Left ventricle myocardium inferior (tissue), 1 donor: Measurements from ENCODE around the gene RPL7A. TPM values are rescaled to one million over a fixed set of nuclear protein-coding genes. Genes with fewer than 3 reads are reported as not detected.

Experiments
- DNase-seq: peaks from one replicate; pipeline ENCODE4 v3.0.0-alpha.2; 2020
- H3K27ac ChIP-seq: fragments of 200-600 bp; replicated peaks from 2 replicates; pipeline ENCODE4 v1.8.0; 2021
- H3K27me3 ChIP-seq: fragments of 200-600 bp; 2 replicates; pipeline ENCODE4 v1.8.0; 2021; ENCODE audit warnings: low read depth
- H3K36me3 ChIP-seq: fragments of 200-600 bp; 2 replicates; pipeline ENCODE4 v1.8.0; 2021
- H3K4me1 ChIP-seq: fragments of 200-600 bp; 2 replicates; pipeline ENCODE4 v1.8.0; 2021
- H3K4me3 ChIP-seq: fragments of 200-600 bp; 2 replicates; pipeline ENCODE4 v1.8.0; 2021; ENCODE audit warnings: mild to moderate bottlenecking, moderate library complexity
- H3K9me3 ChIP-seq: fragments of 200-600 bp; replicated peaks from 2 replicates; pipeline ENCODE4 v1.8.0; 2021
- intact Hi-C: fragments of 100-400 bp; cut with micrococcal nuclease; formaldehyde crosslinking; loops from one replicate; pipeline ENCODE4 v1.11.0; 2022
- total RNA-seq: library from RNA; stranded (reverse); fragmentation: NEBNext Ultra II Directional; extraction: Animal tissue kit (Norgen Biotek cat#: 25700); gene quantifications from one replicate; pipeline ENCODE4 v1.2.1, GENCODE V29; 2021
- TF ChIP-seq, protein P1 (sequence below): fragments of 200-600 bp; IDR thresholded peaks from 2 replicates; pipeline ENCODE4 v1.8.0; 2021; ENCODE audit warnings: antibody characterized with exemption, mild to moderate bottlenecking, borderline replicate concordance
- donor health status: DM: no; HTN: yes; CAD: no; lungs with severe emphysema.

RPL7A gene
- total RNA-seq, 1 donor from 2014 or later: 859 TPM

DNA sequence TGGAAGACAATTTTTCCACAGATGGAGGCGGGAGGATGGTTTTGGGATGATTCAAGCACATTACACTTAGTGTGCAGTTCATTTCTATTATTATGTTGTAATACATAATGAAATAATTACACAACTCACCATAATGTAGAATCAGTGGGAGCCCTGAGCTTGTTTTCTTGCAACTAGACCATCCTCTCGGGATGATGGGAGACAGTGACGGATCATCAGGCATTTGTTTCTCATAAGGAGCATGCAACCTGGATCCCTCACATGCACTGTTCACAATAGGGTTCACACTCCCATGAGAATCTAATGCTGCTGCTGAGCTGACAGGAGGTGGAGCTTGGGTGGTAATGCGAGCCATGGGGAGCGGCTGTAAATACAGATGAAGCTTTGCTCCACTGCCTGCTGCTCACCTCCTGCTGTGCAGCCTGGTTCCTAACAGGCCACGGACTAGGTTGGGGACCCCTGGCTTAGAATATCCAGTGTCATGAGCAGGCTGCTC, 29.8 kb downstream of the RPL7A start:
- H3K4me1 ChIP-seq: peaks cover 40% of the 10 kb centered on the region

GRCh38 chr9:133378408-133378962, 30.5 kb downstream of the RPL7A start:
- TF ChIP-seq, protein P1, sequence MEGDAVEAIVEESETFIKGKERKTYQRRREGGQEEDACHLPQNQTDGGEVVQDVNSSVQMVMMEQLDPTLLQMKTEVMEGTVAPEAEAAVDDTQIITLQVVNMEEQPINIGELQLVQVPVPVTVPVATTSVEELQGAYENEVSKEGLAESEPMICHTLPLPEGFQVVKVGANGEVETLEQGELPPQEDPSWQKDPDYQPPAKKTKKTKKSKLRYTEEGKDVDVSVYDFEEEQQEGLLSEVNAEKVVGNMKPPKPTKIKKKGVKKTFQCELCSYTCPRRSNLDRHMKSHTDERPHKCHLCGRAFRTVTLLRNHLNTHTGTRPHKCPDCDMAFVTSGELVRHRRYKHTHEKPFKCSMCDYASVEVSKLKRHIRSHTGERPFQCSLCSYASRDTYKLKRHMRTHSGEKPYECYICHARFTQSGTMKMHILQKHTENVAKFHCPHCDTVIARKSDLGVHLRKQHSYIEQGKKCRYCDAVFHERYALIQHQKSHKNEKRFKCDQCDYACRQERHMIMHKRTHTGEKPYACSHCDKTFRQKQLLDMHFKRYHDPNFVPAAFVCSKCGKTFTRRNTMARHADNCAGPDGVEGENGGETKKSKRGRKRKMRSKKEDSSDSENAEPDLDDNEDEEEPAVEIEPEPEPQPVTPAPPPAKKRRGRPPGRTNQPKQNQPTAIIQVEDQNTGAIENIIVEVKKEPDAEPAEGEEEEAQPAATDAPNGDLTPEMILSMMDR: no peak
- Histone ChIP-seq H3K9me3 (no peaks in the 10 kb centered on the region), H3K27ac (no peak overlapping the region), H3K27me3 (no peaks in the 10 kb centered on the region), H3K4me1 (peaks cover 33% of the 10 kb centered on the region), H3K36me3 (no peaks in the 10 kb centered on the region), H3K4me3 (no peak overlapping the region)
- DNase-seq: no peak
- intact Hi-C loops: no loop called here

More for the DNA sequence above, 29.8 kb downstream of the RPL7A start:
- no peaks in the 10 kb centered on the region for H3K9me3 ChIP-seq
- H3K4me3 ChIP-seq: no peak overlapping the region
- TF ChIP-seq, protein P1: no peak
- no peak for DNase-seq
- H3K27ac ChIP-seq: no peak overlapping the region
- intact Hi-C loops: no loop called here
- H3K36me3 ChIP-seq: peaks cover 6% of the 10 kb centered on the region
- no peaks in the 10 kb centered on the region for H3K27me3 ChIP-seq

- Histone ChIP-seq H3K9me3 (no peaks in the 10 kb centered on the region), H3K27ac (no peak overlapping the region), H3K27me3 (no peaks in the 10 kb centered on the region), H3K36me3 (no peaks in the 10 kb centered on the region), H3K4me3 (no peak overlapping the region), H3K4me1 (peaks cover 24% of the 10 kb centered on the region)
- TF ChIP-seq, protein P1: no peak
- DNase-seq: no peak
- intact Hi-C loops: no loop called here
These were observed 31.4 kb downstream of the RPL7A start for GRCh38 chr9:133379153-133380086.

- Histone ChIP-seq H3K27me3 (no peaks in the 10 kb centered on the region), H3K9me3 (no peaks in the 10 kb centered on the region), H3K27ac (no peak overlapping the region), H3K4me3 (no peak overlapping the region), H3K36me3 (no peaks in the 10 kb centered on the region), H3K4me1 (peaks cover 11% of the 10 kb centered on the region)
- intact Hi-C loops: no loop called here
- DNase-seq: no peak
- TF ChIP-seq, protein P1: no peak
These were observed 32.7 kb downstream of the RPL7A start for GRCh38 chr9:133380734-133381133.

GRCh38 chr9:133382507-133383141, 34.6 kb downstream of the RPL7A start:
- no peak for DNase-seq
- Histone ChIP-seq H3K36me3 (no peaks in the 10 kb centered on the region), H3K27me3 (no peaks in the 10 kb centered on the region), H3K4me3 (no peak overlapping the region), H3K9me3 (no peaks in the 10 kb centered on the region), H3K27ac (no peak overlapping the region), H3K4me1 (no peaks in the 10 kb centered on the region)
- TF ChIP-seq, protein P1: no peak
- intact Hi-C loops: no loop called here
